Keratinocyte (primary cell): ENCODE results near the gene NOTUM.

Experiments used
- CTCF ChIP-seq, 3 experiments: IDR thresholded peaks in 1 of 3; conservative IDR thresholded peaks in 1 of 3; optimal IDR thresholded peaks in 1 of 3; 2 replicates in 2 of 3; 3 replicates in 1 of 3; pipeline versions ENCODE3 to v1.5.1; 2011; ENCODE audit warnings: low read length in 3 of 3, mild to moderate bottlenecking in 3 of 3, moderate library complexity in 2 of 3, control low read depth in 1 of 3, inconsistent platforms in 1 of 3; ENCODE audit not compliant: insufficient read depth in 2 of 3; ENCODE audit errors: extremely low read depth in 1 of 3
- EZH2 ChIP-seq: IDR thresholded peaks from one replicate; pipeline ENCODE4 v1.6.1; 2012; ENCODE audit warnings: inconsistent platforms, mild to moderate bottlenecking, low read length, moderate library complexity

- TF ChIP-seq CTCF (optimal IDR thresholded peaks at IDR 0.05 in 1 of 3, IDR thresholded peaks at IDR 0.05 in 1 of 3, conservative IDR thresholded peaks at IDR 0.05 in 1 of 3; ENCODE audit: extremely low read depth in 1 of 3, insufficient read depth in 2 of 3, low read length in 3 of 3) = no peak
- TF ChIP-seq EZH2 = no peak
Observed at GRCh38 chr17:81922566-81923301, 38.3 kb downstream of the NOTUM start.
